Measurements from ENCODE around the gene TEN1.
"Not testable (repeated sequence)": the region's sequence is repeated elsewhere in the genome, so short reads cannot be mapped to it uniquely, and the experiment has no call there.

TEN1 gene

DNA sequence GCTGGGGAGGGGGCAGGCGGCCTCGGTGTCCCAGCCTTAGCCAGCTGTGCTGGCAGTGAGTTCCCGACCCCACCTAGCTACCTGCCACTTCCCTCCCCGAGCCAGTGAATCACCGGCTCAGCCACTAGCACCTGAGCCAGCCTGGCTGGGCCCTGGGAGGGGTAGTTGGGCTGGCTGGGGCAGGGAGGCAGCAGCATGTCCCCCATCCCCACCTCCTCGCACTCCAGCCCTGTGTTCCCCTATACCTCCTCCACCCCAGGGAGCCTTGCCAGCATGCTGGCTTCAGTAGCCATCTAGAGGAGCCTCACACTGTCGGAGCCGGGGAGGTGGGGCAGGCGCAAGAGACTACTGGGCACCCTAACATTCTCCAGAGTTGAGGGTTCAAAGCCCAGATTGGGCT, 45.3 kb downstream of the TEN1 start:
- DNase-seq (ENCODE audit: low read depth, low spot score), result no peak

DNA sequence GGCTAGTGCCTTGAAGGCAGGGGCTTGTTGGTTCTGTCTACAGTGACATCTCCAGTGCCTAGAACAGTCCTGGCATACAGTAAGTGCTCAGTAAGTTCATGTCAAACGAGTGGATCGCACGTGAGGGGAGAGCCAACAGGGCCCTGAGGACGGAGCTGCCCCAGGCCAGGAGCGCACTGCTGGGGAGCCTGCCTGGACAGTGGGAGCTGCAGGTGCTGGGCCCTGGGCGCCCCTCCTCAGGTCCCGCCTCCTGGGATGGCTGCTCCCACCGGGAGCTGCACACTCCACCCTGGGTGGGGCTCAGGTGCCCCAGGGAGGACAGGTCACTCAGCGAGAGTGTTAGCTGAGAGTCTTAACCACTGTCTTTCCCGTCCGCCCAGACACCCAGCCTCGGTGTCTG, 46.3 kb downstream of the TEN1 start:
- no peak for DNase-seq (ENCODE audit: low read depth, low spot score)

DNA sequence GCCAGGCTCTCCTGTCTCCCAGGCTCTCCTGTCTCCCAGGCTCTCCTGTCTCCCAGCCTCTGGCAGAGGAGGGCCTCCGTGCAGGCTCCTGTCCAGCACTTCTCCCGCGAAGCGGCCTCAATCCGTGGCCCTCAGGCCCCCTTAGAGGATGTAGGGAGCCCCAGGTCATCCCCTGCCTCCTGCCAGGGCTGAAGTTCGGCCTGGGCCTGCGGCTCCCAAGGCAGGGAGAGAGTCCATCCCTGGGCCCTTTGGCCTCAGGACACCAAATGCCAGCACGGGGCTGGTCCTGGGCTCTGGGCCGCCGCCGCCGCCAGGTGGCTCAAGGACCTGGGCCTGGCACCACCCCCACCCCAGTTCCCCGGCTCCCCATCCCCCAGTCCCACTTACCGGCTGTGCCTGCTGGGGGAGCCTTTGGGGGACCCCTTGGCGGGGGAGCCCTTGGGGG, 47.7 kb downstream of the TEN1 start:
- DNase-seq (ENCODE audit: low read depth, low spot score), result no peak

- DNase-seq (ENCODE audit: low read depth, low spot score), result no peak
These were observed 48.3 kb downstream of the TEN1 start, which contains the start of gene EVPL for GRCh38 chr17:76027159-76027839. Gene EVPL (minus strand): TSS chr17:76027306. CDS start chr17:76027198, 108 bp downstream.

DNA sequence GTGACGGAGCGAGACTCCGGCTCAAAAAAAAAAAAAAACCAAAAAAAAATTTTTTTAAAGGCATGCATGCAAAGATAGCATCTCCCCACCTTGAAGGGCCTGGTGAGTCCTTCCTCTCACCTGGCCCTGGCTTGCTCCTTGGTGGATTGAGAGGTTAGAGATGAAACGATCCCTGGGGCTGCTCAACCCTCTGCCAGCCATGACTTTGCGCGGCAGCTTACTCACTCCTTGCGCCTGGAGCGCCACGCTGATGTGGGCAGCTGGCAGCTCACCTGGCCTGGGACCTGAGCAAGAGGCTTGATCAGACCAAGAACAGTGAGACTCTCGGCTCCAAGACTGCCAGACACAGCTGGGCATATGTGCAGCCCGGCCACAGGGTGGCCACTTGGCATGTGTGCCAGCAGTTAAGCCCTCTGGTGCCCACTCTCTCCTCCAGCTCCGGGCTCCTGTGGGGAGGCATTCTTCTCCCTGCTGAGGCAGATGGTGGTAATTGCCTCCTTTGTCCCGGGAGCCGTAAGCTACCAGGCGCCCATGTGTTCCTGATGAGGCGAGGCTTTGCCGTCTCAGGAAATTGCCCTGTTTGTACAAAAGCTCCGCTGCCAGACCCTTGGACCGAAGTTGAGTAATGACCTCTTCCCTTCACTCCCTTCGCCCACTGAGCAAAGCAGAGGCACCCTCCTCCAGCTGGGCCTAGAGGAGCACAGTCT, 53.2 kb downstream of the TEN1 start:
- DNase-seq (ENCODE audit: low read depth, low spot score), result no peak

DNA sequence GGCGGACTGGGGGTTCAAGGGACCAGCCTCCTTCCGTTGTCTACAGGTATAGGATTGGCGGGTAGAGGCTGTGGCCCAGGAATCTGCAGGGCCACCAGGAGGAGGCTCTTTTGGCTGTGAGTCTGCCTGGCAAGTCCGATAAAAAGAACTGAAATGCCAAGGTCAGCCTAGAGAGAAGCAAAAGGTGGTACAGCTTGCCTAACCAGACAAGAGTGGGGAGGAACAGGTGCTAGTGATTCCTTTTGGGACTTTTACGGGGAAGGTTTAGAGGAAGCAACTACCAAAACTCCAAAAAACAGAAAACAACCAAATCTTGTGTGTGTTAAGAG, 53.7 kb downstream of the TEN1 start:
- no peak for DNase-seq (ENCODE audit: low read depth, low spot score)

GRCh38 chr17:76033139-76033538, 54.1 kb downstream of the TEN1 start:
- no peak for DNase-seq (ENCODE audit: low read depth, low spot score)

GRCh38 chr17:76034428-76035350, 55.6 kb downstream of the TEN1 start:
- no peak for DNase-seq (ENCODE audit: low read depth, low spot score)

GRCh38 chr17:76036497-76037261, 57.6 kb downstream of the TEN1 start:
- DNase-seq (ENCODE audit: low read depth, low spot score), result no peak

DNA sequence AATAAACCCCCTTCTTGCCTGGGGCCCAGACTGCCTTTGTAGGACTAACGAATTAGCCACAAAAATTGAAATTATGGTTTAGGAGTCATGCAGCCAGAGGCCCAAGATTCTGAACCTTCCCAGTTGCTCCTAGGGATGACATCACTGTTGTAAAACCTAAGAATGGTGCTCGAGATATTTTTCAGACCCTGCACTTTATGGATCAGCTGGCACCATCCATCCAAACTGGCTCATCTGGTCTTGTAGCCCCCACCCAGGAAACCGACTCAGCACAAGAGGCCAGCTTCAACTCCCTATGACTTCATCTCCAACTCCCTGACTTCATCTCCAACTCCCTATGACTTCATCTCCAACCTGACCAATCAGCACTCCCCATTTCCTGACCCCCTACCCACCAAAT, 59.0 kb downstream of the TEN1 start:
- no peak for DNase-seq (ENCODE audit: low read depth, low spot score)

GRCh38 chr17:76039121-76039520, 60.1 kb downstream of the TEN1 start:
- DNase-seq (ENCODE audit: low read depth, low spot score), result no peak

- no peak for DNase-seq (ENCODE audit: low read depth, low spot score)
These were observed 61.3 kb downstream of the TEN1 start for GRCh38 chr17:76040376-76040775.

GRCh38 chr17:76042868-76043267, 63.8 kb downstream of the TEN1 start:
- not testable (repeated sequence) for DNase-seq (ENCODE audit: low read depth, low spot score)

DNA sequence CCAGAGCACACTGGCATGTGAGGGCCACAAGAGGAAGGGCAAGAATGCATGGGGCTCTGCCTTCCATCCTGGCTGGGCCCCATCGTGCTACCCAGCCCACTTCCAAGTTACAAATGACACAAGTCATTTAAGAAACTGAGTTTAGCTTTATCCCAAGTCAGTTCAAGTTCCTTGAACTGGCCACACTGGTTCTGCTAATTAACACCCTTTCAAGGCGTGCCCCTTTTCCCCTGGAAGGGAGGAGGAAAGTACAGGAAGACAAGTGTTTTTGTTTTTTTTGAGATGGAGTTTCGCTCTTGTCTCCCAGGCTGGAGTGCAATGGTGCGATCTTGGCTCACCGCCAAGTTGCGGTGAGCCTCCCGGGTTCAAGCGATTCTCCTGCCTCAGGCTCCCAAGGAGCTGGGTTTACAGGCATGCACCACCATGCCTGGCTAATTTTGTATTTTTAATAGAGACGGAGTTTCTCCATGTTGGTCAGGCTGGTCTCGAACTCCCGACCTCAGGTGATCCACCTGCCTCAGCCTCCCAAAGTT, 65.5 kb downstream of the TEN1 start:
- not testable (repeated sequence) for DNase-seq (ENCODE audit: low read depth, low spot score)

DNA sequence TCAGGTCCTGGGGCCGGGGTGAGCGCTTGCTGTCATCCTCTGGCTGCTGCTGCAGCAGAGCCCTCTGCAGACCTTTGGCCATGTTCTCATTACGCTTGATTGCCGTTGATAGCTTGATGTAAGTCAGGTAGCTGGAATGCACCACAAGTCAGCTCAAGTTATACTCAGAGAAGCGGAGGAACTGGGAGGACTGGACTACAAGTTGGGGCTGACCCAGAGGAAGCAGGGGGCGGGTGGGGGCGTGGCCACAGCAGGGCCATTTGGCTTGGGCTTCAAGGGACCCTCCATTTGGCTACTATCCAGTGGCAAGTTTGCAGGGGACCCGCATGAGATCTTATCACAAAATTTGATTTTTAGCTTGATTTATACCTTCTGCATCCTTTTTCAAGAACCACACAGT, 67.0 kb downstream of the TEN1 start:
- no peak for DNase-seq (ENCODE audit: low read depth, low spot score)

DNA sequence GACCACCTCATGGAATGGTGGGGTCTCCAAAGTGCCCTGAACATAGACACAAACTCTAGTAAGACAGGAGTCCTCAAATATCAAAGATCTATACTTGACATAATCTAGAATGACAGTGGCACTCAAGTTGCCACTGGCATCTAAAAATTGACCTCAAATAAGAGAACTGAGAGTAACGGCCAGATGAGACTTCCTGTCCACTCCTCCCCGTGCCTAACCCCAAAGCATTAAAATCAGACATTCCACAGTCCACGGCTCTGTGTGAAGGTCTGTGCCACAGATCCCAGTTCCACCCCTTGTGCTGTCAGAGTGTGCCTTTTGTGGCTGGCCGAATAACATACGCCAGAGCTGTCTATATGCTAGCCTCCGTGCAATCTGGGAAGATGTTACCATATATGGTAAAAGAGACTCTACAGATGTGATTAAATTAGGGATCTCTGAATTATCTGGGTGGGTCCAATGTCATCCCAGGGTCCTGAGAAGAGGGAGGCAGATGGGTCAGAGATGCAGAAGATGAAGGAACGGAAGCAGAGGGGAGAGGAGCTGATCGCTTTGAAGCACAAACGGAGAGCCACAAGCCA, 69.1 kb downstream of the TEN1 start:
- no peak for DNase-seq (ENCODE audit: low read depth, low spot score)

DNA sequence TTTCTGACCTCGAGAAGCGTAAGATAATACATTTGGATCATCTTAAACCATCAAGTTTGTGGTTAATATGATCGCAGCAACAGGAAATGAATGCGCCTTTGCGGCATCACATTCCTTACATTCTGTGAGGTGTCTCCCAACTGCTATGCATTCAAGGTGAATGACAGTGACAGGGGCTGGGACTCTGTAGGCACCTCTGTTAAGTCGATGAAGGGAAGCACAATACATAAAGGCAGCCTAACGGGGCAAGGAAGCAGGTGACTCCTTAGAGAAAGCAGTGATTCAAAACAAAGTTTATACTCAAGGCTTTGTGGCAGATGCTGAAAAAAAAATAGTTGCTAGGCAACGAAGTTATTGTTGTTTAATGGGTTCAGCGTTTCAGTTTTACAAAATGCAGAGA, 69.7 kb downstream of the TEN1 start:
- no peak for DNase-seq (ENCODE audit: low read depth, low spot score)

GRCh38 chr17:76049239-76049638, 70.2 kb downstream of the TEN1 start:
- no peak for DNase-seq (ENCODE audit: low read depth, low spot score)

DNA sequence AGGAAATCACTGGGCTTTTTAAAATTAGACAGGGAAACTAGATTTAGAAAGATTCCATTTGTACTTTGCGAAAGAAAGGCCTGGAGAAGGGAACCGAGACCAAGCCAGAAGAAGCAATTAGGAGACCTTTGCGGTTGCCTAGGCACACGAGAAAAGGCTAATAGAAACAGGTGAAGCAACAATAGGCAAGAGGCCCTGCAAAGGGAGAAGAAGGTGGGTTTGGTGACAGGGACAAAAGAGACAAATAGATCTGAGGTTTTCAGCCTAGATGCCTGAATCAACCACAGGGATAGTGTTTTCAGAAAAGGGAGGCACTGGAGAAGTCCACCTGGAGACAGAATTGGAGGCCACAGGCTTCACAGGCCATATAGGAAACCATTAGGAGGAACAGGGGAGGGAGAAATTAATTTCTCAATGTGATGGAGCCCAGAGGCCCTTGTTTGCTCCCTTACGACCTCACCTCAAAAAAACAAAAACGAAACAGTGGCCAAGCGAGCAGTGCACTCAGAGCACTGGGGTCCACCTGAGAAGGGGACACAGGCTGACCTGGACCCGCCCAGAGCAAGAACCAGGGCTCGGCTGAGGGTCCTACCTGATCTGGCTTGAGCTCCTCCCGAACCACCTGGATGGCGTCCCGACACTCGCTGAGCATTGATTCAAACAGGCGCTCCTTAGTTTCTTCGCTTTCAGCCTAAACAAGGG, 70.9 kb downstream of the TEN1 start:
- DNase-seq (ENCODE audit: low read depth, low spot score), result no peak
